Smooth muscle cell (in vitro differentiated cells): Measurements from ENCODE around the gene IGSF21. TPM values are rescaled to one million over a fixed set of nuclear protein-coding genes. Genes with fewer than 3 reads are reported as not detected.

Experiments used
- DNase-seq: peaks from one replicate; lab custom pipeline; 2025; ENCODE audit not compliant: unreplicated experiment; lab: John Stamatoyannopoulos, UW
- H2AFZ ChIP-seq: fragments of 200-600 bp; sonication (generic); 2 replicates; pipeline ENCODE4 v1.6.0; 2016; ENCODE audit warnings: antibody characterized with exemption, low read depth, mild to moderate bottlenecking
- H3F3A ChIP-seq: fragments of 200-600 bp; sonication (generic); 2 replicates; pipeline ENCODE4 v1.6.0; 2017; ENCODE audit warnings: antibody characterized with exemption, low read depth
- H3K27ac ChIP-seq: fragments of 200-600 bp; sonication (generic); 2 replicates; pipeline ENCODE4 v1.5.1; 2016; ENCODE audit warnings: low read depth, mild to moderate bottlenecking
- H3K27me3 ChIP-seq: fragments of 200-600 bp; sonication (generic); 2 replicates; pipeline ENCODE4 v1.6.1; 2016; ENCODE audit warnings: low read depth, mild to moderate bottlenecking
- H3K36me3 ChIP-seq: fragments of 200-600 bp; sonication (generic); 2 replicates; pipeline ENCODE4 v1.5.1; 2016; ENCODE audit warnings: low read depth
- H3K4me1 ChIP-seq: fragments of 200-600 bp; sonication (generic); 2 replicates; pipeline ENCODE4 v1.5.1; 2016; ENCODE audit warnings: low read depth
- H3K4me2 ChIP-seq: fragments of 200-600 bp; sonication (generic); 2 replicates; pipeline ENCODE4 v1.6.0; 2016; ENCODE audit warnings: mild to moderate bottlenecking
- H3K4me3 ChIP-seq: fragments of 200-600 bp; sonication (generic); 2 replicates; pipeline ENCODE4 v1.5.1; 2016; ENCODE audit warnings: mild to moderate bottlenecking
- H3K79me2 ChIP-seq: fragments of 200-600 bp; sonication (generic); 2 replicates; pipeline ENCODE4 v1.6.0; 2016; ENCODE audit warnings: low read depth, mild to moderate bottlenecking
- H3K9ac ChIP-seq: fragments of 200-600 bp; sonication (generic); 2 replicates; pipeline ENCODE4 v1.6.0; 2016; ENCODE audit warnings: low read depth
- H3K9me3 ChIP-seq: fragments of 200-600 bp; sonication (generic); replicated peaks from 2 replicates; pipeline ENCODE4 v1.5.1; 2016; ENCODE audit warnings: low read depth
- H4K20me1 ChIP-seq: fragments of 200-600 bp; sonication (generic); 2 replicates; pipeline ENCODE4 v1.6.0; 2016; ENCODE audit warnings: low read depth
- WGBS: methylation state at CpG from one replicate; pipeline ENCODE4 v1.1.7; 2016; ENCODE audit warnings: low lambda C conversion rate; 5-methylcytosine and 5-hydroxymethylcytosine counted together
- polyA plus RNA-seq: library from polyadenylated mRNA; unstranded; fragments of >200 nt; fragmentation: Nextera tagmentation; extraction: Ambion mirVana; gene quantifications from 2 replicates; pipeline ENCODE4 v1.2.1, GENCODE V29; 2016
- total RNA-seq: library from RNA; depleted of rRNA; stranded (reverse); fragments of >200 nt; gene quantifications from 2 replicates; pipeline ENCODE4 v1.2.3, GENCODE V29; 2014
- TF ChIP-seq, protein P1 (sequence below): fragments of 200-600 bp; sonication (generic); IDR thresholded peaks from 2 replicates; pipeline ENCODE4 v1.5.1; 2017; ENCODE audit warnings: borderline replicate concordance, mild to moderate bottlenecking, antibody characterized with exemption; ENCODE audit not compliant: insufficient read depth, poor library complexity, severe bottlenecking

IGSF21 gene
- total and polyA plus RNA-seq, 2 experiments from 2014 or later, result not detected

GRCh38 chr1:18315449-18315848, 207.9 kb downstream of the IGSF21 start:
- no peaks in the 10 kb centered on the region for H3K79me2 ChIP-seq
- no peaks in the 10 kb centered on the region for H4K20me1 ChIP-seq
- H3F3A ChIP-seq, result no peaks in the 10 kb centered on the region

GRCh38 chr1:18316764-18317163, 209.2 kb downstream of the IGSF21 start:
- no peak overlapping the region for H3K27ac ChIP-seq
- H3K4me1 ChIP-seq, result no peaks in the 10 kb centered on the region
- TF ChIP-seq, protein P1, sequence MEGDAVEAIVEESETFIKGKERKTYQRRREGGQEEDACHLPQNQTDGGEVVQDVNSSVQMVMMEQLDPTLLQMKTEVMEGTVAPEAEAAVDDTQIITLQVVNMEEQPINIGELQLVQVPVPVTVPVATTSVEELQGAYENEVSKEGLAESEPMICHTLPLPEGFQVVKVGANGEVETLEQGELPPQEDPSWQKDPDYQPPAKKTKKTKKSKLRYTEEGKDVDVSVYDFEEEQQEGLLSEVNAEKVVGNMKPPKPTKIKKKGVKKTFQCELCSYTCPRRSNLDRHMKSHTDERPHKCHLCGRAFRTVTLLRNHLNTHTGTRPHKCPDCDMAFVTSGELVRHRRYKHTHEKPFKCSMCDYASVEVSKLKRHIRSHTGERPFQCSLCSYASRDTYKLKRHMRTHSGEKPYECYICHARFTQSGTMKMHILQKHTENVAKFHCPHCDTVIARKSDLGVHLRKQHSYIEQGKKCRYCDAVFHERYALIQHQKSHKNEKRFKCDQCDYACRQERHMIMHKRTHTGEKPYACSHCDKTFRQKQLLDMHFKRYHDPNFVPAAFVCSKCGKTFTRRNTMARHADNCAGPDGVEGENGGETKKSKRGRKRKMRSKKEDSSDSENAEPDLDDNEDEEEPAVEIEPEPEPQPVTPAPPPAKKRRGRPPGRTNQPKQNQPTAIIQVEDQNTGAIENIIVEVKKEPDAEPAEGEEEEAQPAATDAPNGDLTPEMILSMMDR, result no peak
- no peaks in the 10 kb centered on the region for H3K36me3 ChIP-seq
- no peak for DNase-seq
- 52% methylated on average over 3 of the region's 3 CpGs for WGBS
- no peaks in the 10 kb centered on the region for H3F3A ChIP-seq
- H3K4me3 ChIP-seq, result no peak overlapping the region
- H4K20me1 ChIP-seq, result no peaks in the 10 kb centered on the region
- no peak overlapping the region for H2AFZ ChIP-seq
- no peak overlapping the region for H3K4me2 ChIP-seq
- no peaks in the 10 kb centered on the region for H3K27me3 ChIP-seq
- H3K9ac ChIP-seq, result no peak overlapping the region
- no peaks in the 10 kb centered on the region for H3K9me3 ChIP-seq
- no peaks in the 10 kb centered on the region for H3K79me2 ChIP-seq

More at GRCh38 chr1:18315449-18315848, 207.9 kb downstream of the IGSF21 start:
- Histone ChIP-seq H3K27ac (no peak overlapping the region), H2AFZ (no peak overlapping the region), H3K27me3 (no peaks in the 10 kb centered on the region), H3K4me1 (no peaks in the 10 kb centered on the region), H3K9ac (no peak overlapping the region), H3K36me3 (no peaks in the 10 kb centered on the region), H3K9me3 (no peaks in the 10 kb centered on the region), H3K4me2 (no peak overlapping the region), H3K4me3 (no peak overlapping the region)
- no peak for DNase-seq
- WGBS, result 86% methylated on average over 1 of the region's 1 CpG
- TF ChIP-seq, protein P1, result no peak

- Histone ChIP-seq H3K9me3 (no peaks in the 10 kb centered on the region), H2AFZ (no peak overlapping the region), H3K79me2 (no peaks in the 10 kb centered on the region), H3K9ac (no peak overlapping the region), H3K27ac (no peak overlapping the region), H3F3A (no peaks in the 10 kb centered on the region), H3K36me3 (no peaks in the 10 kb centered on the region), H3K4me1 (no peaks in the 10 kb centered on the region), H4K20me1 (no peaks in the 10 kb centered on the region), H3K4me2 (no peak overlapping the region), H3K4me3 (no peak overlapping the region), H3K27me3 (no peaks in the 10 kb centered on the region)
- TF ChIP-seq, protein P1, result no peak
- DNase-seq, result no peak
Observed at GRCh38 chr1:18319099-18319498, 211.5 kb downstream of the IGSF21 start.

DNA sequence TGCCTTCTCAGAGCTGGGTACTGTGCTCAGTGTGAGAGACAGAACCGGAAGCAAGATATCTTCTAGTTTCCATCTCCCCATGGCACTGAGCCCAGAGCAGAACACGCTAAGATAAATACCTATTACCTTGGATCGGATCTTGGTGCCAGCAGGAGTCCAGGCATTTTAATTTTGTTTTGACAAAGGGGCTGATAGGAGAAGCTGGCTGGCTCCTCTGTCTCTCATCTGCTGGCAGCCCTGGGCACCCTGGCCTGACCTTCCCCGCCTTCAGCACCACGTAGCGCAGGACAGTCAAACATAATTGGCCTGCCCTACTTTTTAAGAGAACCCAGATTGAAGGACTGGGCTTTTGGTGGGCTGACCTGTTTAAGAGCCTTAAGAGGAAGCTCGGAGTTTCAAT, 212.5 kb downstream of the IGSF21 start:
- TF ChIP-seq, protein P1, result no peak
- 89% methylated on average over 7 of the region's 7 CpGs for WGBS
- no peak overlapping the region for H3K4me3 ChIP-seq
- H3K36me3 ChIP-seq, result no peaks in the 10 kb centered on the region
- H3K4me2 ChIP-seq, result no peak overlapping the region
- no peaks in the 10 kb centered on the region for H3K27me3 ChIP-seq
- no peaks in the 10 kb centered on the region for H3K9me3 ChIP-seq
- DNase-seq, result no peak
- H4K20me1 ChIP-seq, result no peaks in the 10 kb centered on the region
- no peaks in the 10 kb centered on the region for H3F3A ChIP-seq
- no peaks in the 10 kb centered on the region for H3K79me2 ChIP-seq
- no peaks in the 10 kb centered on the region for H3K4me1 ChIP-seq
- no peak overlapping the region for H3K27ac ChIP-seq
- no peak overlapping the region for H2AFZ ChIP-seq
- no peak overlapping the region for H3K9ac ChIP-seq
